Measurements from ENCODE around the gene AKAP7.

AKAP7 gene

GRCh38 chr6:131205481-131206244, 70.4 kb downstream of the AKAP7 start:
- DNase-seq: no peak

- DNase-seq: no peak
Observed at GRCh38 chr6:131206463-131207251, 71.4 kb downstream of the AKAP7 start.

- DNase-seq: no peak
Observed at GRCh38 chr6:131208787-131209186, 73.5 kb downstream of the AKAP7 start.

GRCh38 chr6:131210469-131210868, 75.2 kb downstream of the AKAP7 start:
- DNase-seq: no peak

GRCh38 chr6:131212024-131212423, 76.8 kb downstream of the AKAP7 start:
- no peak for DNase-seq

GRCh38 chr6:131212913-131213312, 77.6 kb downstream of the AKAP7 start:
- no peak for DNase-seq

GRCh38 chr6:131213501-131213990, 78.3 kb downstream of the AKAP7 start:
- peak; percentile 42 for DNase-seq

- DNase-seq: no peak
Observed at GRCh38 chr6:131215219-131215618, 80.0 kb downstream of the AKAP7 start.

- no peak for DNase-seq
Observed at GRCh38 chr6:131216246-131216645, 81.0 kb downstream of the AKAP7 start.

- no peak for DNase-seq
Observed at GRCh38 chr6:131222773-131223172, 87.5 kb downstream of the AKAP7 start.

GRCh38 chr6:131223416-131223815, 88.1 kb downstream of the AKAP7 start:
- DNase-seq: no peak

- no peak for DNase-seq
Observed at GRCh38 chr6:131225127-131225526, 89.9 kb downstream of the AKAP7 start.

- DNase-seq: no peak
Observed at GRCh38 chr6:131225959-131226358, 90.7 kb downstream of the AKAP7 start.

GRCh38 chr6:131226459-131227157, 91.3 kb downstream of the AKAP7 start:
- DNase-seq: no peak

GRCh38 chr6:131227158-131227543, 91.9 kb downstream of the AKAP7 start:
- DNase-seq: no peak

- no peak for DNase-seq
Observed at GRCh38 chr6:131231103-131231502, 95.8 kb downstream of the AKAP7 start.

GRCh38 chr6:131231891-131232290, 96.6 kb downstream of the AKAP7 start:
- DNase-seq: no peak

GRCh38 chr6:131244942-131245341, 109.7 kb downstream of the AKAP7 start:
- no peak for DNase-seq

- peak; percentile 77 for DNase-seq
Observed at GRCh38 chr6:131250122-131250521, 114.9 kb downstream of the AKAP7 start.

- no peak for DNase-seq
Observed at GRCh38 chr6:131250936-131251335, 115.7 kb downstream of the AKAP7 start.

- no peak for DNase-seq
Observed at GRCh38 chr6:131251590-131252199, 116.4 kb downstream of the AKAP7 start.

- no peak for DNase-seq
Observed at GRCh38 chr6:131255434-131255833, 120.2 kb downstream of the AKAP7 start.

GRCh38 chr6:131255911-131256310, 120.6 kb downstream of the AKAP7 start:
- DNase-seq: no peak

Measured in eye (tissue), 1 donor.